H1 (cell line): ENCODE measurements around the gene BRD2. TPM values are rescaled to one million over a fixed set of nuclear protein-coding genes. Genes with fewer than 3 reads are reported as not detected.

Source experiments
- BCL11A ChIP-seq, 2 experiments: IDR thresholded peaks; one replicate each; pipeline ENCODE4 v1.6.1; 2011; ENCODE audit warnings: low read depth in 2 of 2, low read length in 2 of 2, mild to moderate bottlenecking in 2 of 2
- CBX8 ChIP-seq: fragments of 300-800, 300-1000 bp; sonication (generic); IDR thresholded peaks from 2 replicates; pipeline ENCODE4 v1.7.1; 2016; ENCODE audit warnings: low read depth, low read length, borderline replicate concordance
- CHD1 ChIP-seq: IDR thresholded peaks from 2 replicates; pipeline ENCODE4 v1.6.1; 2012; ENCODE audit warnings: low read depth, low read length, improper control_type of control experiment
- EP300 ChIP-seq, 2 experiments: IDR thresholded peaks; 1 replicate in 1 of 2; 2 replicates in 1 of 2; pipeline ENCODE4 v1.6.1; 2011 to 2012; ENCODE audit warnings: low read depth in 2 of 2, low read length in 2 of 2, mild to moderate bottlenecking in 2 of 2, borderline replicate concordance in 1 of 2, inconsistent platforms in 1 of 2, moderate library complexity in 1 of 2
- HDAC2 ChIP-seq, 2 experiments: fragments of 300-600 bp in 1 of 2; sonication (generic) in 1 of 2; IDR thresholded peaks; 2 replicates each; pipeline ENCODE4 v1.6.1; 2011 to 2012; ENCODE audit warnings: low read depth in 2 of 2, low read length in 2 of 2, mild to moderate bottlenecking in 2 of 2, moderate library complexity in 2 of 2, borderline replicate concordance in 1 of 2, inconsistent platforms in 1 of 2
- HDAC6 ChIP-seq: IDR thresholded peaks from one replicate; pipeline ENCODE4 v1.7.1; 2012; ENCODE audit warnings: low read depth, mild to moderate bottlenecking, inconsistent platforms, low read length, moderate library complexity
- JUND ChIP-seq: IDR thresholded peaks from 2 replicates; pipeline ENCODE4 v1.6.1; 2011; ENCODE audit warnings: mild to moderate bottlenecking, improper control_type of control experiment, low read length
- KDM1A ChIP-seq: fragments of 200-600, 300-600 bp; sonication (generic); IDR thresholded peaks from 2 replicates; pipeline ENCODE4 v1.7.1; 2016; ENCODE audit warnings: mild to moderate bottlenecking, low read length, borderline replicate concordance
- KDM5A ChIP-seq: fragments of 200-600 bp; IDR thresholded peaks from 2 replicates; pipeline ENCODE4 v1.7.1; 2012; ENCODE audit warnings: mild to moderate bottlenecking, low read length, inconsistent platforms, mixed read lengths
- POLR2A ChIP-seq, 2 experiments: IDR thresholded peaks; 1 replicate in 1 of 2; 2 replicates in 1 of 2; pipeline ENCODE4 v1.6.1; 2011; ENCODE audit warnings: low read depth in 2 of 2, low read length in 2 of 2, mild to moderate bottlenecking in 2 of 2; ENCODE audit errors: control extremely low read depth in 1 of 2
- POLR2AphosphoS5 ChIP-seq: IDR thresholded peaks from 2 replicates; pipeline ENCODE4 v1.6.1; 2011; ENCODE audit warnings: low read depth, low read length
- RBBP5 ChIP-seq: IDR thresholded peaks from 2 replicates; pipeline ENCODE4 v1.7.1; 2012; ENCODE audit warnings: low read depth, mild to moderate bottlenecking, inconsistent platforms, low read length, moderate library complexity, borderline replicate concordance
- SAP30 ChIP-seq: fragments of 300-600 bp; sonication (generic); IDR thresholded peaks from 2 replicates; pipeline ENCODE4 v1.7.1; 2012; ENCODE audit warnings: low read length, moderate library complexity, mild to moderate bottlenecking, inconsistent platforms; ENCODE audit not compliant: insufficient read depth, insufficient replicate concordance
- SIN3A ChIP-seq, 2 experiments: IDR thresholded peaks in 1 of 2; conservative IDR thresholded peaks in 1 of 2; 2 replicates each; pipeline ENCODE4 v1.6.1; 2011 to 2012; ENCODE audit warnings: low read length in 2 of 2, improper control_type of control experiment in 1 of 2, low read depth in 1 of 2, mild to moderate bottlenecking in 1 of 2
- SIRT6 ChIP-seq: IDR thresholded peaks from one replicate; pipeline ENCODE4 v1.7.1; 2012; ENCODE audit warnings: low read length, inconsistent platforms
- SP1 ChIP-seq: IDR thresholded peaks from 2 replicates; pipeline ENCODE4 v1.6.1; 2011; ENCODE audit warnings: low read depth, low read length
- SUZ12 ChIP-seq: fragments of 200-600 bp; sonication (generic); IDR thresholded peaks from 2 replicates; pipeline ENCODE4 v1.6.1; 2012; ENCODE audit warnings: mild to moderate bottlenecking, inconsistent platforms, low read length, moderate library complexity, mixed read lengths
- TAF7 ChIP-seq: optimal IDR thresholded peaks from 2 replicates; pipeline ENCODE3; 2011; ENCODE audit warnings: low read depth, mild to moderate bottlenecking, inconsistent platforms, low read length, moderate library complexity, borderline replicate concordance
- TBP ChIP-seq: IDR thresholded peaks from 2 replicates; pipeline ENCODE4 v1.6.1; 2011; ENCODE audit warnings: low read depth, low read length, improper control_type of control experiment
- TEAD4 ChIP-seq: IDR thresholded peaks from 2 replicates; pipeline ENCODE4 v1.6.1; 2012; ENCODE audit warnings: low read depth, low read length, inconsistent platforms, mixed read lengths
- polyA plus RNA-seq, 7 experiments: library from polyadenylated mRNA; depleted of rRNA in 3 of 7; stranded (reverse) in 5 of 7; unstranded in 2 of 7; fragments of >200 nt in 5 of 7; fragments of 200-250 nt in 2 of 7; gene quantifications; 1 replicate in 5 of 7; 2 replicates in 1 of 7; 4 replicates in 1 of 7; pipeline versions ENCODE4 v1.2.1 to v1.2.3, GENCODE V29; 2011 to 2013; ENCODE audit warnings: missing spikeins in 2 of 7, mixed read lengths in 2 of 7
- total RNA-seq: library from RNA; stranded (reverse); fragmentation: NEBNext Ultra II Directional; extraction: Animal tissue kit (Norgen Biotek cat#: 25700); gene quantifications from 2 replicates; pipeline ENCODE4 v1.2.1, GENCODE V29; 2021
- TF ChIP-seq, protein P1 (sequence below): IDR thresholded peaks from 2 replicates; pipeline ENCODE4 v1.6.1; 2012; ENCODE audit warnings: low read length, inconsistent platforms

BRD2 gene
- total and polyA plus RNA-seq, 2 of the 8 experiments (the other 6 are each of a cell fraction or from before 2014, with no cell fraction given), result 132 to 185 TPM

DNA sequence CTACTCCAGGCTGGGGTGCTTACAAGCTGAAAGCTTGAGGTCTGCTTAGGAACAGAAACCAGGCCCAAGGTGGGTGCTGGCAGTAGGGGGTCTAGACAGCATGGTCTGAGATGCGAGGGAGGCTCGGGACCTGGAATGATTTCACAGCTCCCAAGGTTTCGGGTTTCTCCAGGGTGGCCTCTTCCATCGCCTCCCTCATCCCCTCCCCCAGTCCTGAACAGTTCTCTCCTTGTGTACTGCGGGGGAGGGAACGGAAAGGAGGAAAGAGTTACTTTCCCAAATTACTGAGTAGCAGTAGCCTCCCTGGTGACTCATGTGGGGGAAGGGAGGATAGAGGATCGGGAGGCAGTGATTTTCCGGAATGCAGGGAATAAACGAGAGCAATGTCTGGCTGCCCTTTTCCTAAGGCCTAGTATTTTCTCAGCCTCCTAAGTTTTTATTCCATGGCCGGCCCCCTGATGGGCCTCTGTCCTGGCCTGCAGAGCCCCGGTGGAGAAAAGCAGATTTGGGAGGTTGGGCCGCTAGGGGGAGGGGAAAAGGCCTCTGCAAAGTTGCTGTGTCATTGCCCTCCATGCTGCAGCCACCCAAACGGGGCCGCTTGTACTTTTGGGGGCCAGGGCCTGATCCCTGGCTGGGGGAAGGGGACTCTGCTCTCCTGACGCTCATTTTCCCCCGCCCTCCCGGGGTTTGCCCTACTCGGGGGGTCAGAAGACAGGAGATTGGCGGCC lies 1.5 kb downstream of the BRD2 start (continued):
- TF ChIP-seq, protein P1, sequence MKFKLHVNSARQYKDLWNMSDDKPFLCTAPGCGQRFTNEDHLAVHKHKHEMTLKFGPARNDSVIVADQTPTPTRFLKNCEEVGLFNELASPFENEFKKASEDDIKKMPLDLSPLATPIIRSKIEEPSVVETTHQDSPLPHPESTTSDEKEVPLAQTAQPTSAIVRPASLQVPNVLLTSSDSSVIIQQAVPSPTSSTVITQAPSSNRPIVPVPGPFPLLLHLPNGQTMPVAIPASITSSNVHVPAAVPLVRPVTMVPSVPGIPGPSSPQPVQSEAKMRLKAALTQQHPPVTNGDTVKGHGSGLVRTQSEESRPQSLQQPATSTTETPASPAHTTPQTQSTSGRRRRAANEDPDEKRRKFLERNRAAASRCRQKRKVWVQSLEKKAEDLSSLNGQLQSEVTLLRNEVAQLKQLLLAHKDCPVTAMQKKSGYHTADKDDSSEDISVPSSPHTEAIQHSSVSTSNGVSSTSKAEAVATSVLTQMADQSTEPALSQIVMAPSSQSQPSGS, result peak; percentile 43; the same call in 1 of the 2 replicates
- no peak for TF ChIP-seq SP1
- TF ChIP-seq TAF7, result peak; percentile 54
- TF ChIP-seq SUZ12, result no peak
- TF ChIP-seq CBX8, result no peak
- TF ChIP-seq HDAC6, result no peak
- no peak for TF ChIP-seq TEAD4
- no peak for TF ChIP-seq HDAC2 (IDR thresholded peaks at IDR 0.05; ENCODE audit: borderline replicate concordance in 1 of 2, low read depth in 2 of 2, low read length in 2 of 2)
- TF ChIP-seq SIN3A (conservative IDR thresholded peaks at IDR 0.05 in 1 of 2, IDR thresholded peaks at IDR 0.05 in 1 of 2; ENCODE audit: low read depth in 1 of 2, low read length in 2 of 2), result peak in 1 of 2 experiments; percentile 51; a peak in 1 of 4 replicates
- no peak for TF ChIP-seq EP300 (IDR thresholded peaks at IDR 0.05; ENCODE audit: borderline replicate concordance in 1 of 2, low read depth in 2 of 2, low read length in 2 of 2)
- peak; percentile 40 for TF ChIP-seq TBP
- TF ChIP-seq RBBP5, result no peak; the same call in 1 of the 2 replicates
- no peak; the same call in 1 of the 2 replicates for TF ChIP-seq CHD1
- peak in 1 of 2 experiments; percentile 89; a peak in 2 of 3 replicates for TF ChIP-seq POLR2A (IDR thresholded peaks at IDR 0.05; ENCODE audit: control extremely low read depth in 1 of 2, low read depth in 2 of 2, low read length in 2 of 2)
- TF ChIP-seq JUND, result no peak
- no peak for TF ChIP-seq SAP30
- TF ChIP-seq SIRT6, result peak; percentile 3
- no peak for TF ChIP-seq KDM5A
- no peak; the same call in 1 of the 2 replicates for TF ChIP-seq POLR2AphosphoS5
- TF ChIP-seq BCL11A (IDR thresholded peaks at IDR 0.05; ENCODE audit: low read depth in 2 of 2, low read length in 2 of 2), result no peak
- TF ChIP-seq KDM1A, result no peak
